GM20431 (cell line): ENCODE results near the gene NEK10.
"Not testable (repeated sequence)": the region's sequence is repeated elsewhere in the genome, so short reads cannot be mapped to it uniquely, and the experiment has no call there.

Experiments
- in situ Hi-C: fragments of 300-500 bp; cut with MseI, MboI; formaldehyde crosslinking; loops from one replicate; pipeline ENCODE4 v1.15.0; 2020; ENCODE audit warnings: low sequenced_read_pairs; ENCODE audit not compliant: unreplicated experiment

The NEK10 gene

GRCh38 chr3:27368831-27369607, at the start of gene NEK10:
Gene NEK10 (minus strand): TSS chr3:27369383. CDS start chr3:27352882, 16,501 bp downstream.
- in situ Hi-C loops: no loop called here

GRCh38 chr3:27415202-27415601, 46.0 kb upstream of the NEK10 start:
- in situ Hi-C loops: no loop called here

GRCh38 chr3:27392950-27393679, 23.9 kb upstream of the NEK10 start:
- in situ Hi-C loops: no loop called here

- in situ Hi-C loops: not testable (repeated sequence)
These were observed 23.2 kb upstream of the NEK10 start for GRCh38 chr3:27392414-27392813.

- in situ Hi-C loops: no loop called here
These were observed 22.6 kb upstream of the NEK10 start for GRCh38 chr3:27391796-27392195.

GRCh38 chr3:27387625-27388024, 18.4 kb upstream of the NEK10 start:
- in situ Hi-C loops: no loop called here

GRCh38 chr3:27385504-27385903, 16.3 kb upstream of the NEK10 start:
- in situ Hi-C loops: no loop called here

GRCh38 chr3:27384191-27384590, 15.0 kb upstream of the NEK10 start:
- in situ Hi-C loops: no loop called here

GRCh38 chr3:27380433-27381357, 11.5 kb upstream of the NEK10 start:
- in situ Hi-C loops: no loop called here

- in situ Hi-C loops: no loop called here
These were observed 9.1 kb upstream of the NEK10 start for GRCh38 chr3:27378331-27378730.

- in situ Hi-C loops: no loop called here
These were observed 7.1 kb upstream of the NEK10 start for GRCh38 chr3:27376109-27376772.

- in situ Hi-C loops: no loop called here
These were observed 3.1 kb downstream of the NEK10 start for GRCh38 chr3:27366062-27366591.

- in situ Hi-C loops: no loop called here
These were observed 8.8 kb downstream of the NEK10 start for GRCh38 chr3:27360113-27361078.

- in situ Hi-C loops: no loop called here
These were observed 10.8 kb downstream of the NEK10 start for GRCh38 chr3:27358372-27358771.

- in situ Hi-C loops: no loop called here
These were observed 11.4 kb downstream of the NEK10 start for GRCh38 chr3:27357665-27358258.

- in situ Hi-C loops: no loop called here
These were observed 12.2 kb downstream of the NEK10 start for GRCh38 chr3:27356976-27357375.

- in situ Hi-C loops: no loop called here
These were observed 14.5 kb downstream of the NEK10 start for GRCh38 chr3:27354588-27355203.

GRCh38 chr3:27354161-27354560, 15.0 kb downstream of the NEK10 start:
- in situ Hi-C loops: no loop called here
